Measurements from ENCODE around the gene SPRN. TPM values are rescaled to one million over a fixed set of nuclear protein-coding genes. Genes with fewer than 3 reads are reported as not detected.
"Not testable (repeated sequence)": the region's sequence is repeated elsewhere in the genome, so short reads cannot be mapped to it uniquely, and the experiment has no call there.

The SPRN gene
- total RNA-seq, 2 donors from 2014 or later = 0.14 to 0.19 TPM

DNA sequence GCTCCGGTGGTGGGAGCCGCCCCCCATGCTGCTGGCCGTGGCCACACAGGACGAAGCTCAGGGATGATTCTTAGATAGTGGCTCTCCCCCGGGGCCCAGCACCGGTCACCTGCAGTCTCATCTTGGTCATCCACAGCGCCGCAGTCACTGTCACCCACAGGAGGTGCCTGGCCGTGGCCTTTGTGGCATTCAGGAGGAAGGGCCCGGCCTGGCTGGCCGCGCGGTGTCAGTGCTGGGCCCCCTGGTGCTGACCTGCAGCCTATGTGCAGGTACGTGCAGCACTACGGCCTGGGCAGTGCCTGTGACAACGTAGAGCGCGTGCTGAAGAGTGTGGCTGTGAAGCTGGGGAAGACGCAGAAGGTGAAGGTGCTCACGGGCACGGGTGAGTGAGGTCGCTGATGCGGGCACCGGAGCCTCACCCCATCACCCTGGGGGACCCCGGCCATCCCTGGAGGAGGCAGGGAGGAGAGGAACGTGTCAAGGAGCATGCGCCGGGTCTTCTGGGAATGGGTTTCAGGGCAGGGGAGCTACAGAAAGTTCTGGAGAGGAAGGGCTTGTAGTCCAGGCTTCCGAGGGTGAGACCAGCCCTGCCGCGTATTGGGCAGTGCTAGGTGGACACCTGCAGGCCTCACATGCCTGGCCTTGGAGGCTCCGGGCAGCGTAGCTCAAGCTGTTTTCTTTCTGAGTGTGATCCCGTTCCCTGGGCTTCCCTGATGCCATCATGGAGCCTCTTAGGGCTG lies 5.0 kb downstream of the SPRN start:
- DNase-seq (ENCODE audit: low spot score) = peak; percentile 66
- intact Hi-C loops (cut with DNase I) = no loop called here

DNA sequence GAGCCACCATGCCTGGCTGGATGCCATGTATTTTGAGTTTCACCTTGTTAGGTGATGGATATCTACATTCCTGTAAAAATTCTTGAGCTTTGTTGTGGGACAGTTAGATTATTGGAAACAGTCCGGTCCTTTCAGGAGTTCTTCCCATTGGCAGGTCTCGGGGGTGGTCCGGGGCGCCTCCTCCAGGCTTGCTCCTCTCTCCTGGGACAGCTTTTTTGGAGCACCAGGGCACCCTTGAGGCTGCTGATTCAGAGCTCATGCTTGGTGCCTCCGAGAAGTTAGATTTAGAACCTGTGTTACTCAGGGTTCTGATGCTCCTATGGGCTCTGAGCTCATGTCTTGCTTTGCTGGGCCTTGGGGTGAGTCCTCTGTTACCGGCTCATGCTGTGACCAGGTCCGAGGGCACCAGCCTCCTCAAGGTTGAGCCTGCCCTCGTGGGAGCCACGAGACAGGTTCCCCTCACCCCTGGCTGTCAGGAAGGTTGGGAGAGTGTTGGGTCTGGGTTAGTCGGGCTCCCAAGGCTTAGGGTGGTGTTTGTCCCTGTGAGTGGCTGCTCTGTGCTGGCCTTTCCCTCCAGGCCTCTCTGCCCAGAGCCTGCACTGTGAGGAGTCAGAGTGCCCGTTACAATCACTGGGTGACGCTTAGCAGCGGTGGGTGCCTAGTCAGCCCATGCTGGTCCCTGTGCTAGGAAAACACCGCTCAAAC lies 6.0 kb downstream of the SPRN start:
- DNase-seq (ENCODE audit: low spot score) = peak; percentile 72
- intact Hi-C loops (cut with DNase I) = no loop called here

DNA sequence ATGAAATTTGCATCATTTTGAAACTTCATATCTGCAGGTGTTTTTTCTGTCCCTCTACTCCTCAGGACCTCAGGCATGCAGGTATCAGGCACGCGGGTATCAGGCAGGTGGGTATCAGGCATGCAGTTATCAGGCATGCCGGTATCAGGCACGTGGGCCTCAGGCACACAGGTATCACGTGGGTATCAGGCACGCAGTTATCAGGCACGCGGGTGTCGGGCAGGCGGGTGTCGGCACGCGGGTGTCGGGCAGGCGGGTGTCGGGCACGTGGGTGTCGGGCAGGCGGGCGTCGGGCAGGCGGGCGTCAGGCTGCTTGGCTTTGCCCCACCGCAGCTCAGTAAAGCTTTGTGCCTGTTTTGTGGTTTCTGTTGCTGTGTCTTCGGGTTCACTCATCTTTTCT lies 8.7 kb downstream of the SPRN start:
- peak; percentile 71 for DNase-seq (ENCODE audit: low spot score)
- intact Hi-C loops (cut with DNase I) = no loop called here

DNA sequence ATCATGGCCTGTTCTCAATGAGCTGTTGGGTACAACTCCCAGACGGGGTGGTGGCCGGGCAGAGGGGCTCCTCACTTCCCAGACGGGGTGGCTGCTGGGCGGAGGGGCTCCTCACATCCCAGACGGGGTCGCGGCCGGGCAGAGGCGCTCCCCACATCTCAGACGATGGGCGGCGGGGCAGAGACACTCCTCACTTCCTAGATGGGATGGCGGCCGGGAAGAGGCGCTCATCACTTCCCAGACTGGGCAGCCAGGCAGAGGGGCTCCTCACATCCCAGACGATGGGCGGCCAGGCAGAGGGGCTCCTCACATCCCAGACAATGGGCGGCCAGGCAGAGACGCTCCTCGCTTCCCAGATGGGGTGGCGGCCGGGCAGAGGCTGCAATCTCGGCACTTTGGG lies 10.0 kb downstream of the SPRN start:
- intact Hi-C loops (cut with DNase I) = not testable (repeated sequence)
- DNase-seq (ENCODE audit: low spot score) = peak; percentile 74

DNA sequence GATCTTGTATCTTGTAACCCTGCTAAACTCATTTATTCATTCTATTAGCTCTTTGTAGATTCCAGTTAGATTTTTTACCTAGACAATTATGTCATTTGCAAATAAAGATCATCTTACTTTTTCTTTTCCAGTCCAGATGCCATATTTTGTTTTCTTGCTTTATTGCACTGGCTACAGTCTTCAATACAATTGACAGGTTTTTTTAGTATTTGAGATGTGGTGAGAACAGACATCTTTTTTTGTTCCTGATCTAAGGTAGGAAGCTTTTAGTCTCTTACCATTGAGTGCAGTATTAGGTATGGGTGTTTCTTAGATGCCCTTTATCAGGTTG lies 12.1 kb downstream of the SPRN start:
- intact Hi-C loops (cut with DNase I) = no loop called here
- DNase-seq (ENCODE audit: low spot score) = no peak

DNA sequence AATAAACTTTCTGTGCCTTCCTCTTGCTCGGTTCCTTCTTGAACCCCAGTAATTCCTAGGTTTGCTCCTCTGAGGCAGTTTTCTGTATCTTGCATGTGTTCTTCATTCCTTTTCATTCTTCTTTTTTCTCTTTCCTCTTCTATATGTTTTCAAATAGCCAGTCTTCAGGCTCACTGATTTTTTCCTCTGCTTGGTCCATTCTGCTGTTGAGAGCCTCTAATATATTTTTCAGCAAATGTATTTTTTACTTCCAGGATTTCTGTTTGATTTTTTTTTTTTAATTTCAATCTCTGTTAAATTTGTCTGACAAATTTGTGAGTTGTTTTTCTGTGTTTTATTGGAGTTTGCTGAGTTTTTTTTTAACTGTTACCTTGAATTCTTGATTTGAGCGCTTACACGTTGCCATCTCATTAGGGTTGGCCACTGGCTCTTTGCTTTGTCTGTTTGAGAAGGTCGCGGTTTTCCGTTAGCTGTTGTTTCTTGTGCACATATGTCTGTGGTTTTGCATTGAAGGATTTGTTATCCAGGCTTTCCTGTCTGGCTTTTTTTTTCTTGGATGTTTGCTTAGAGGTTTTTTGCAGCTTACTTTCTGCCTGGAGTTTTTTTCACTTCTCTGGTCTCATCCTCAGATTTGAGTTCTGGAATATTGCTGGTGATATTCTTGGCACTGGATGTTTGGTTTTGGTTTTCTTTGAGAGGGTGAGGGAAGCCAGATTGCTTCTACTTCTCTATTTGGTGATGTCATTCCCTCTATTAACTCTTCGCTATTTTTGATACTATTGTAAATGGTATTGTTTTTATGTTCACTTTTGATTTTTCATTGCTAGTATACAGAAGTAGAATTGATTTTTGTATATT lies 12.7 kb downstream of the SPRN start:
- intact Hi-C loops (cut with DNase I) = no loop called here
- no peak for DNase-seq (ENCODE audit: low spot score)

DNA sequence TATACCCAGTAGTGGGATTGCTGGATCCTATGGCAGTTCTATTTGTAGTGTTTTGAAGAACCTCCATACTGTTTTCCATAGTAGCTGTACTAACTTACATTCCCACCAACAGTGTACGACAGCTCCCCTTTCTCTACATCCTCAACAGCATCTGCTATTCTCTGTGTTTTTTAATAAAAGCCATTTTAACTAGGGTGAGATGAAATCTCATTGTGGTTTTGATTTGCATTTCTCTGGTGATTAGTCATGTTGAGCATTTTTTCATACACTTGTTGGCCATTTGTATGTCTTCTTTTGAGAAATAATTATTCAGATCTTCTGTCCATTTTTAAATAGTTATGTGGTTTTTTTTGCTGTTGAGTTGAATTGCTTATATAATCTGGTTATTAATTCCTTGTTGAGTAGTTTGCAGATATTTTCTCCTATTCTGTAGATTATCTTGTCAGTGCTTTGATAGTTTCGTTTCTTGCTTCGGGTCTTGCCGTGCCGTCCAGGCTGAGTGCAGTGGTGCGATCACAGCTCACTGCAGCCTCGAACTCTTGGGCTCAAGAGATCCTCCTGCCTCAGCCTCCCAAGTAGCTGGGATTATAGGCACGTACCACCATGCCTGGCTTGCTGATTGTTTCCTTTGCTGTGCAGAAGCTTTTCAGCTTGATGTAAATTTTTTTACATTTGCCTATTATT lies 18.4 kb downstream of the SPRN start:
- intact Hi-C loops (cut with DNase I) = no loop called here
- DNase-seq (ENCODE audit: low spot score) = peak; percentile 26

DNA sequence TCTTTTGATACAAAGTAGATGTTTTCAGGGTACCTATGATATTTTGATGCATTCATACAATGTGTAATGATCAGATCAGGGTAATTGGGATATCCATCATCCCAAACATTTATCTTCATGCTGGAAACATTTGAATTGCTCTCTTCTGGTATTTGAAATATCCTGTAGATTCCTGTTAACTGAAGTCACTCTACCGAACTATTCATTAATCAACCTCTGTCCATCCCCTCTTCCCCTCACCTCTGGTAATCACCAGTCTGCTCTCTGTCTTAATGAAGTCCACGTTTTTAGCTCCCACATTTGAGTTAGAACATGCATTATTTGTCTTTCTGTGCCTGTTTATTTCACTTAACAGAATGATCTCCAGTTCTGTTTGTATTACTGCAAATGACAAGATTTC lies 19.2 kb downstream of the SPRN start:
- intact Hi-C loops (cut with DNase I) = no loop called here
- no peak for DNase-seq (ENCODE audit: low spot score)

DNA sequence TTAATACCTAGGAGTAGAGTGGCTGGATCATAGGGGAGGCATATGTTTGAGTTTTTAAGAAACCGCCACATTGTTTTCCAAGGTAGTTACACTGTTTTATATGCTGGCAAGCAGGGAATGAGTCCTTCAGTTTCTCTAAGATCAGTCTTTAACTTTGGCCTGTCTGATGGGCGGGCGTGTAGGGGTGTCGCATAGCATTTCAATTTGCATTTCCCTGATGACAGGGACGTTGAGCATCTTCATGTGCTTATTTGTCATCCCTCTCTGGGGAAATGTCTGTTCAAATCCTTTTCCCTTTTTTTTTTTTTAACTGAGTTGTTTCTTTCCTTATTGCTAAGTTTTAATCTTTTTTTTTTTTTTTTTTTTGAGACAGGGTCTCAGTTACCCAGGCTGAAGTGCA lies 20.6 kb downstream of the SPRN start:
- intact Hi-C loops (cut with DNase I) = no loop called here
- DNase-seq (ENCODE audit: low spot score) = no peak

DNA sequence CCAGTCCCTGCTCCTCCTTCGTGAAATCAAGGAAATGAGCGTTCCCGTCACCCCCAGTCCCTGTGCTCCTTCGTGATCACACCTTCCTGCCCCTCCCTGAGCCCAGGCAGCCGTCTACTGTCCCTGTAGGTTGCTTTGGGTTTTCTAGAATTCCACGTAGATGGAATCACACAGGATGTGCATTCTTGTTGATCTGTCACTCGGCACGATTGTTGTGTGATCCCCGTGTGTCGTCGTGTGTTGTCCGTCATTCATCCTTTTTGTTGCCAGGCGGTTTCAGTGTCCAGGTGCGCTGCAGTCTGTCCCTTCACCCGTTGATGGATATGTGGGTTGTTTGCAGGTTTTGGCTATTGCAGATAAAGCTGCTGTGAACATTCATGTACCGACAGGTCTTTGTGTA lies 21.1 kb downstream of the SPRN start:
- DNase-seq (ENCODE audit: low spot score) = peak; percentile 12
- intact Hi-C loops (cut with DNase I) = no loop called here

DNA sequence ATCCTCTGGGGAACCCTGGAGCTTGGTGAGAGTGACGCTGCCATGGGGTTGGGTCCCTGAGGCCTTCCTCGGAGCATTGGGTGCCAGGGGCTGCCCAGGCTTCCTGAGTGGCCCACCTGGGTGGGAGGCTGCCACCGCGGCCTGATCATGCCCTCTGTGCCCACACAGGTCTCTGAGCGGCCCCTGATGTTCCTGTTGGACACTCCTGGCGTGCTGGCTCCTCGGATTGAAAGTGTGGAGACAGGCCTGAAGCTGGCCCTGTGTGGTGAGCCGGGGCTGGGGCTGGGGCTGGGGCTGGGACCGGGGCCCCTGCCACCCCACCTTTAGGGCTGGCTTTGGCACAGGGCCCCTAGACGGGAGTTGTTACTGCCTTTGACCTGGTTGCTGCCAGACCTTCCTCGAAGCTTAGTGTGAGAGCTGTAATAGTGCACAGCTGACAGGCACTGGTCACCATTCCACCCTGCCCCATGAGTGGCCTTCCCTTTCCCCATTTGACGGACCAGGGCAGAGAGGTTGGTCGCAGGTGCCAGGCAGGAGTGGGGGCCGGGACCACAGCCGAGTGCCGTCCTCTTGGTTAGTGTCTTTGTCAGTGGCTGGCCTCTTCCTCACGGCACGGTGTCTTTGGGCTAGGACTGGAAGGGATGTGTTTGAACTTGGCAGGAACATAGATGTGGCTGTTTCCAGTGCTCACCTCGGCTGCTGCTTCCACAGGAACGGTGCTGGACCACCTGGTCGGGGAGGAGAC lies 22.3 kb downstream of the SPRN start:
- DNase-seq (ENCODE audit: low spot score) = peak; percentile 69
- intact Hi-C loops (cut with DNase I) = no loop called here

DNA sequence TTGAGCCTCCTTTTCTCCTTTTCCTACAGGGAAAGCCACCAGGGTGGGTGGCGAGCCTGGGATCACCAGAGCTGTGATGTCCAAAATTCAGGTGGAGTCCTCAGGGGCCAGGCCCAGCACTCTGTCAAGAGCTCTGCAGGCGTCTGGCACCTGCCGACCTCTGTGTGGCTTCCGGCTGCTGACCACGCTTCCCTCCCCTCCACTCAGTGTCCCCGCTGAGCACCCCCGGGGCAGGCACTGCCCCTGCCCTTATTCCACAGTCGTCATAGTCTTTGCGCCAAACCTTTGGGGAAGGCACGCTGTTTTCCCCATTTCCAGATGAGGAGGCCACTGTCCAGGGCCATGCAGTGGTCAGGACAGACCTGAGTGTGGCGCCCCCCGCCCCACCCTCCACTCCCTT lies 22.9 kb downstream of the SPRN start:
- peak; percentile 69 for DNase-seq (ENCODE audit: low spot score)
- intact Hi-C loops (cut with DNase I) = no loop called here

DNA sequence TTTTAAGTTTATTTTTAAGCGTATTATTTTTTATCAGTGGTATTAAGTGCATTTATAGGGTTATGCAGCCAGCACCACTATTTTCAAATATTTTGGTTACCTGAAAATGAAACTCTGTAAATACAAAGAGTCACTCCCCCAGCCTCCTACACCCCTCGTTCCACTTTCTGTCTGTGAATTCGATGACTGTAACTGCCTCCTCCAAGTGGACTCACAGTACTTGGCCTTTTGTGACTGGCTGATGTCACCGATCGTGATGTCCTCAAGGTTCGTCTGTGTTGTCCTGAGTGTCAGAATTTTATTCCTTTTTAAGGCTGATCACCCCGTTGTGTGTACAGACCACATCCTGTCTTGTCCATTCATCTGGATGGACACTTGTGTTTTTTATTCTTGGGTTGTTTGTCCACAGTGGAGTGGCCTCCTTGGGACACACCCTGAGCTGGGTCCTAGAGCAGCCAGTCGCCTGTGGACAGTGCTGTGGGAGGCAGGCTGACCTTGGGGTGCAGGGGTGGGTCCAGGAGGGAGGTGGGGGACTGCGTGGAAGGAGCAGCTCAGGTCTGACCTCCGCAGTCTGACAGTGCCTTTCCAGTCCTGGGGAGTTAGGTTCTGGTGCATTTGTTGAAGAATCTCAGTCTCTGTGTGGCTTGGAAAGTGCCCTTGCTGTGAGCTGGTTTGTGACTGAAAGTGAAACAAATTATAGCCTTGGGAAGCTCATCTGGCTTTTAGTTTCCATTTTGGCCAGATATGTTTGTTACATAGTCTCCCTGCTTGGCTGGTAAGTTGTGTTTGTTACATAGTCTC lies 23.6 kb downstream of the SPRN start:
- peak; percentile 42 for DNase-seq (ENCODE audit: low spot score)
- intact Hi-C loops (cut with DNase I) = no loop called here

DNA sequence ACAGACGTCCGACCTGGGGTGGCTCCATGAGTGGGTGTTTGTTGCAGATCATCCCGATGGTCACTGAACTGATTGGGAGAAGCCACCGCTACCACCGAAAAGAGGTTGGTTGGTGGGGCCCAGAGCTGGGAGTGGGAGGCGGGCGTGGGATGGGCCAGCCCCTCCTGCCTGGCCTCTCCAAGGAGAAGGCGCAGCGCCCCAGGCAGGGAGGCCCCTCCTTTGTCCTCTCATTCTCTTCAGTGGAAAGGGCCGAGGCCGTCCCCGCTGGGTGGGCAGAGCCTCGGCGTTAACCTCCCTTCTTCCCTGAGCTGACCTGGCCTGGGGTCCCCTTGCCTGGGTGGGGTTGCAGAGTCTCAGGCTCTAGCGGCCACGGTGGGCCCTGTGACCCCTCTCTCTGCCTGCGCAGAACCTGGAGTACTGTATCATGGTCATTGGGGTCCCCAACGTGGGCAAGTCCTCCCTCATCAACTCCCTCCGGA lies 25.3 kb downstream of the SPRN start:
- intact Hi-C loops (cut with DNase I) = no loop called here
- DNase-seq (ENCODE audit: low spot score) = peak; percentile 68

DNA sequence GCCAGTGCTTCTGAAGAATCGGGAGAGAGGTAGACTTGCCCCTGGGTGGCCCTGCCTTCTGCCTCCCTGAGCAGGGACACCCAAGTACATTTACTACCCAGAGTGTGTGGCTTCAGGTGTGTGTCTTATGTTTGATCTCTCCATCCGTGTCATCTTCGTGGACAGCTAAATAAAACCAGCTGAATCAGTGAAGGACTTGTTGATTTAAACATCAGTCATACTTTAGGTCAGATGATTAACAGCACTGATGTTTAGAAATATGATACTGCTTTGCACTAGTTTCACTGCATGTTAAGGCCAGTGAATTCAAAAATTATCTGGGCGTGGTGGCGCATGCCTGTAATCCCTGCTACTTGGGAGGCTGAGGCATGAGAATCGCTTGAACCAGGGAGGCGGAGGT lies 26.5 kb downstream of the SPRN start:
- intact Hi-C loops (cut with DNase I) = no loop called here
- DNase-seq (ENCODE audit: low spot score) = no peak

DNA sequence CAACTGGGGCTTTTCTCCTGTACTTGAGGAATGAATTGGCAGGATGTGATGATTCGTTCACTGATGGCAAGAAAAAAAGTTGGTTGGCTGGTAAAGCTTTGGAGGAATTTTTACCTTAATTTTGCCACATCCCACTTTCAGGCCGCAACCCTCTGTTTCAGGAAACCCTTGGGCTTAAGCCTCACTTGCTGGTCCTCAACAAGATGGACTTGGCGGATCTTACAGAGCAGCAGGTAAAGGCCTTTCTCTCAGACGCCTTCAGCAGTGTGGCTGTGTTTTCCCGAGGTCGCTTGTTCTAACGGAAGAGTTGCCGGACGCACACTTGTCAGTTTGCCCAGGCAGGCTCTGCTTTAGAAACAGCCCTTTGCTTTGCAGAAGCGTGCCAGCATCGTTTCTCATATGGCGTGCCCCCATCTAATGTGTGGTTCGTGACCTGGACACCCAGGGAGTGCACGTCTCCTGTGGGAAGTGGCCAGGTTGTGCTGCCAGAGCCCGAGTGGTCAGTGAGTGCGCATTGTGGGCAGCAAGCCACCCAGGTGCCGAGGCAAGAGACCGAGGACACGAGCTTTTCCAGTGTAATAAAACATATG lies 28.3 kb downstream of the SPRN start:
- DNase-seq (ENCODE audit: low spot score) = peak; percentile 63
- intact Hi-C loops (cut with DNase I) = no loop called here

DNA sequence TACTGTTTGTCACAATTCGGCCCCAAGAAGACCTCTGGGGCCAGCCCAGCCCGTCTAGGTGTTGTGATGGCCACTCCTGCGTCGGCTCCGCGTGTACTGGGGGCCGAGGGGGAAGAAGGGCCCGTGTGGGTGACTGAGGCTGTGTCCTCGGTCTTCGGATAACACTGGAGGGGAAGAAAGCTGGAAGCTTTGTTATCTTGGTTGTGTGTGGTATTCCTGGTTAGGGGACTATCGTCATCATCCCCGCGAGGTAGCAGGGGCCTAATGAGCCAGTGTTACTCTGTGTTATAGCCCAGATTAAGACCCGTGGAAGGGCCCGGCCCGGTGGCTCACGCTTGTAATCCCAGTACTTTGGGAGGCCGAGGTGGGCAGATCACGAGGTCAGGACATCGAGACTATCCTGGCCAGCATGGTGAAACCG lies 29.6 kb downstream of the SPRN start:
- intact Hi-C loops (cut with DNase I) = no loop called here
- DNase-seq (ENCODE audit: low spot score) = peak; percentile 81
